ENCODE results near the gene ABCC6.
"Not testable (repeated sequence)": the region's sequence is repeated elsewhere in the genome, so short reads cannot be mapped to it uniquely, and the experiment has no call there.

ABCC6 gene

DNA sequence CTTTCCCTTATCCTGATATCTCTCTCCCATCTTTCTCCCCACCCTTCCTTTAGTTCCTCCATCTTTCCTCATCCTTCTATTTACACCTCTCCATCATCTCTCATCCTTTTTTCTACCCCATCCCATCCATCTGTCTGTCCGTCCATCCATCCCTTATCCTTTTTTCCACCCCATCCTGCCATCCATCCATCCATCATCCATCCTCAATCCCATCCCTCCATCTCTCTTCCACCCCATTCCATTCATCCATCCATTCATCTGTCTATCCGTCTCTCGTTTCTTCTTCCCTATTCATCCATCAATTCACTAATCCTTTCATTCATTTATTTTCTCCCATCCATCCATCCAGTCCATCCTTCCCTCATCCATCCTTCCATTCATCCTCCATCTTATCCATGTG, 68.1 kb downstream of the ABCC6 start:
- DNase-seq (ENCODE audit: low read depth in 1 of 2, low spot score in 1 of 2): no peak
- H3K27ac ChIP-seq (replicated peaks): no peak overlapping the region
- H3K27me3 ChIP-seq (ENCODE audit: insufficient read depth, poor library complexity, severe bottlenecking): no peaks in the 10 kb centered on the region
- TF ChIP-seq SPI1 (IDR thresholded peaks at IDR 0.05; ENCODE audit: borderline replicate concordance, low read depth) (no peak), GABPA (IDR thresholded peaks at IDR 0.05; ENCODE audit: low read depth) (no peak), POLR2AphosphoS5 (IDR thresholded peaks at IDR 0.05; ENCODE audit: low read depth) (no peak)
- TF ChIP-seq, protein P1, sequence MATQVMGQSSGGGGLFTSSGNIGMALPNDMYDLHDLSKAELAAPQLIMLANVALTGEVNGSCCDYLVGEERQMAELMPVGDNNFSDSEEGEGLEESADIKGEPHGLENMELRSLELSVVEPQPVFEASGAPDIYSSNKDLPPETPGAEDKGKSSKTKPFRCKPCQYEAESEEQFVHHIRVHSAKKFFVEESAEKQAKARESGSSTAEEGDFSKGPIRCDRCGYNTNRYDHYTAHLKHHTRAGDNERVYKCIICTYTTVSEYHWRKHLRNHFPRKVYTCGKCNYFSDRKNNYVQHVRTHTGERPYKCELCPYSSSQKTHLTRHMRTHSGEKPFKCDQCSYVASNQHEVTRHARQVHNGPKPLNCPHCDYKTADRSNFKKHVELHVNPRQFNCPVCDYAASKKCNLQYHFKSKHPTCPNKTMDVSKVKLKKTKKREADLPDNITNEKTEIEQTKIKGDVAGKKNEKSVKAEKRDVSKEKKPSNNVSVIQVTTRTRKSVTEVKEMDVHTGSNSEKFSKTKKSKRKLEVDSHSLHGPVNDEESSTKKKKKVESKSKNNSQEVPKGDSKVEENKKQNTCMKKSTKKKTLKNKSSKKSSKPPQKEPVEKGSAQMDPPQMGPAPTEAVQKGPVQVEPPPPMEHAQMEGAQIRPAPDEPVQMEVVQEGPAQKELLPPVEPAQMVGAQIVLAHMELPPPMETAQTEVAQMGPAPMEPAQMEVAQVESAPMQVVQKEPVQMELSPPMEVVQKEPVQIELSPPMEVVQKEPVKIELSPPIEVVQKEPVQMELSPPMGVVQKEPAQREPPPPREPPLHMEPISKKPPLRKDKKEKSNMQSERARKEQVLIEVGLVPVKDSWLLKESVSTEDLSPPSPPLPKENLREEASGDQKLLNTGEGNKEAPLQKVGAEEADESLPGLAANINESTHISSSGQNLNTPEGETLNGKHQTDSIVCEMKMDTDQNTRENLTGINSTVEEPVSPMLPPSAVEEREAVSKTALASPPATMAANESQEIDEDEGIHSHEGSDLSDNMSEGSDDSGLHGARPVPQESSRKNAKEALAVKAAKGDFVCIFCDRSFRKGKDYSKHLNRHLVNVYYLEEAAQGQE (IDR thresholded peaks at IDR 0.05; ENCODE audit: insufficient replicate concordance, low read depth): no peak
- TF ChIP-seq, protein P2, sequence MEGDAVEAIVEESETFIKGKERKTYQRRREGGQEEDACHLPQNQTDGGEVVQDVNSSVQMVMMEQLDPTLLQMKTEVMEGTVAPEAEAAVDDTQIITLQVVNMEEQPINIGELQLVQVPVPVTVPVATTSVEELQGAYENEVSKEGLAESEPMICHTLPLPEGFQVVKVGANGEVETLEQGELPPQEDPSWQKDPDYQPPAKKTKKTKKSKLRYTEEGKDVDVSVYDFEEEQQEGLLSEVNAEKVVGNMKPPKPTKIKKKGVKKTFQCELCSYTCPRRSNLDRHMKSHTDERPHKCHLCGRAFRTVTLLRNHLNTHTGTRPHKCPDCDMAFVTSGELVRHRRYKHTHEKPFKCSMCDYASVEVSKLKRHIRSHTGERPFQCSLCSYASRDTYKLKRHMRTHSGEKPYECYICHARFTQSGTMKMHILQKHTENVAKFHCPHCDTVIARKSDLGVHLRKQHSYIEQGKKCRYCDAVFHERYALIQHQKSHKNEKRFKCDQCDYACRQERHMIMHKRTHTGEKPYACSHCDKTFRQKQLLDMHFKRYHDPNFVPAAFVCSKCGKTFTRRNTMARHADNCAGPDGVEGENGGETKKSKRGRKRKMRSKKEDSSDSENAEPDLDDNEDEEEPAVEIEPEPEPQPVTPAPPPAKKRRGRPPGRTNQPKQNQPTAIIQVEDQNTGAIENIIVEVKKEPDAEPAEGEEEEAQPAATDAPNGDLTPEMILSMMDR (IDR thresholded peaks at IDR 0.05; ENCODE audit: insufficient read depth, low read length): no peak
- H3K4me3 ChIP-seq (replicated peaks; ENCODE audit: insufficient read depth, low read length): no peak overlapping the region

DNA sequence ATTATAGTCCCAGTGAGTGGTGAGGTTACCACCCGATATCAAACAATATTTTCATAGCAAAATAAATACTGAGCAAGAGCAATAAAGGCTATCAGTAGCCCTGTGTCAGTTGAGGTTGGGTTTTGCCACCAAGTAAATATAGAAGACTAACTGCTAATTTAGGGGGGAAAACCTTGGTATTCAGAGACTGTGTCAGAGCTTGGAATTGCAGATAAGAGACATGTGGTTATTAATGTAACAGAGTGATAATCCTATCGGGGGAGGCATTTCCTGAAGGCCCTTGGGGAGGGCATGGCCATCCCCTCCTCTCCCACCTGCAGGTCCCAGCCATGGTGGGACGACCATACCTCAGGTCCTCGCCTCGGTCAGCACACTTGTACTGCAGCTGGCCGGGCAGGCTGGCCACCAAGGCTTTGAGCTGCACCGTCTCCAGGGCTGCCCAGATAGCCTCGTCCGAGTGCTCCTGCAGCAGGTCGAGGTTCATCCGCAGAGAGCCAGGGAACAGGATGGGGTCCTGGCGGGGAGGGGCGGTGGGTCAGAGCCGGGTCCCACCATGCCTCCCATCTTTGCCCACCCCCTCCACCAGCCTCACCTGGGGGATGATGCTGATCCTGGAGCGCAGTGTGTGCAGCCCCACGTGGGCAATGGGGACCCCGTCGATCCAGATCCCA, 68.9 kb downstream of the ABCC6 start:
- no peak for TF ChIP-seq POLR2AphosphoS5 (IDR thresholded peaks at IDR 0.05; ENCODE audit: low read depth)
- TF ChIP-seq, protein P2 (IDR thresholded peaks at IDR 0.05; ENCODE audit: insufficient read depth, low read length): no peak
- TF ChIP-seq, protein P1 (IDR thresholded peaks at IDR 0.05; ENCODE audit: insufficient replicate concordance, low read depth): no peak
- no peak for TF ChIP-seq GABPA (IDR thresholded peaks at IDR 0.05; ENCODE audit: low read depth)
- no peak for TF ChIP-seq SPI1 (IDR thresholded peaks at IDR 0.05; ENCODE audit: borderline replicate concordance, low read depth)
- DNase-seq (ENCODE audit: low read depth in 1 of 2, low spot score in 1 of 2): no peak

DNA sequence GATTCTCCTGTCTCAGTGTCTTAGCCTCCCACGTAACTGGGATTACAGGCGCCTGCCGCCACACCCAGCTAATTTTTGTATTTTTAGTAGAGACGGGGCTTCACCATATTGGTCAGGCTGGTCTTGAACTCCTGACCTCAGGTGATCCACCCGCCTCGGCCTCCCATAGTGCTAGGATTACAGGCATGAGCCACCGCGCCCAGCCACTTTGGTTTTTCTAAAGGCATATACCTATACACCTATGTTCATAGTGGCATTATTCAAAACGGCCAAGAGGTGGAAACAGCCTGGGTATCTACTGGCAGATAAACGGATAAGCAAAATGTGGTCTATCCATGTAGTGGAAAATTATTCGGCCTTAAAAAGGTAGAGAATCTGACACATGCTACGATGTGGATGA, 70.3 kb downstream of the ABCC6 start:
- not testable (repeated sequence) for H3K4me3 ChIP-seq (replicated peaks; ENCODE audit: insufficient read depth, low read length); H3K27ac ChIP-seq (replicated peaks); H3K27me3 ChIP-seq (ENCODE audit: insufficient read depth, poor library complexity, severe bottlenecking); DNase-seq (ENCODE audit: low read depth in 1 of 2, low spot score in 1 of 2)

More for the DNA sequence above, 68.9 kb downstream of the ABCC6 start:
- Histone ChIP-seq H3K4me3 (replicated peaks; ENCODE audit: insufficient read depth, low read length) (no peak overlapping the region), H3K27ac (replicated peaks) (no peak overlapping the region), H3K27me3 (ENCODE audit: insufficient read depth, poor library complexity, severe bottlenecking) (no peaks in the 10 kb centered on the region)

DNA sequence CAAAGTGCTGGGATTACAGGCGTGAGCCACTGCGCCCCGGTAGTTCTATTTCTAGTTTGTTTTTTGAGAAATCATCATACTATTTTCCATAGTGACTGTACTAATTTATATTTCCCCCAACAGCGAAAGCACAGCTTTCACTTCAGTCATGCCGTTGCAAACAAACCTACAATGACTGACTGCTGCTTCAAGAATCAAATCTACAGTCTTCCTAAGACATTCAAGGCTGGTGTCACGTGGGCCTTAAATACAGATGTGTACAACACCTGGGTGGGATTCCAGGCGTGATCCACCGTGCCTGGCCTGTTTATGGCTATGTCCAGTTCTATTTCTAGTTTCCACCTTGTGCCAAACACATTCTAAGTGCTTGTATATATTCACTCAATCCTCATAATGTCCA, 72.0 kb downstream of the ABCC6 start:
- no peak overlapping the region for H3K27ac ChIP-seq (replicated peaks)
- TF ChIP-seq GABPA (IDR thresholded peaks at IDR 0.05; ENCODE audit: low read depth) (no peak), SPI1 (IDR thresholded peaks at IDR 0.05; ENCODE audit: borderline replicate concordance, low read depth) (no peak), POLR2AphosphoS5 (IDR thresholded peaks at IDR 0.05; ENCODE audit: low read depth) (no peak)
- TF ChIP-seq, protein P2 (IDR thresholded peaks at IDR 0.05; ENCODE audit: insufficient read depth, low read length): no peak
- TF ChIP-seq, protein P1 (IDR thresholded peaks at IDR 0.05; ENCODE audit: insufficient replicate concordance, low read depth): no peak
- H3K27me3 ChIP-seq (ENCODE audit: insufficient read depth, poor library complexity, severe bottlenecking): no peaks in the 10 kb centered on the region
- H3K4me3 ChIP-seq (replicated peaks; ENCODE audit: insufficient read depth, low read length): no peak overlapping the region
- DNase-seq (ENCODE audit: low read depth in 1 of 2, low spot score in 1 of 2): no peak
